Measurements from ENCODE around the gene GALM.

- TF ChIP-seq CTCF (conservative IDR thresholded peaks at IDR 0.05; ENCODE audit: low read depth, low read length): no peak
- TF ChIP-seq EZH2 (IDR thresholded peaks at IDR 0.05; ENCODE audit: low read length, unreplicated experiment): no peak
- TF ChIP-seq EZH2phosphoT487 (IDR thresholded peaks at IDR 0.05; ENCODE audit: borderline replicate concordance, low read length): no peak
Measured at GRCh38 chr2:38633895-38634294, 32.0 kb upstream of the GALM start.

All from PC-3 (cell line).